GM10266 (cell line): Measurements from ENCODE around the gene NOX3.

Experiments
- DNase-seq: peaks from one replicate; pipeline ENCODE4 v3.0.0; 2012; ENCODE audit errors: extremely low spot score
- CTCF ChIP-seq: IDR thresholded peaks from 2 replicates; pipeline ENCODE4 v1.5.1; 2012; ENCODE audit warnings: mild to moderate bottlenecking, low read depth; ENCODE audit not compliant: control insufficient read depth, insufficient read depth; ENCODE audit errors: missing control alignments

Gene NOX3

GRCh38 chr6:155447949-155448348 lies 7.7 kb downstream of the NOX3 start:
- no peak for TF ChIP-seq CTCF
- no peak for DNase-seq

- no peak for TF ChIP-seq CTCF
- DNase-seq, result no peak
These were observed 10.4 kb downstream of the NOX3 start for GRCh38 chr6:155444952-155445903.

- no peak for DNase-seq
- TF ChIP-seq CTCF, result no peak
These were observed 11.3 kb downstream of the NOX3 start for GRCh38 chr6:155444120-155444917.

- DNase-seq, result no peak
- no peak for TF ChIP-seq CTCF
These were observed 12.5 kb downstream of the NOX3 start for GRCh38 chr6:155443168-155443567.

GRCh38 chr6:155442562-155442961 lies 13.1 kb downstream of the NOX3 start:
- TF ChIP-seq CTCF, result no peak
- DNase-seq, result no peak

GRCh38 chr6:155441112-155441465 lies 14.6 kb downstream of the NOX3 start:
- no peak for TF ChIP-seq CTCF
- no peak for DNase-seq

- no peak for DNase-seq
- no peak for TF ChIP-seq CTCF
These were observed 15.1 kb downstream of the NOX3 start for GRCh38 chr6:155440398-155441111.
